ENCODE measurements around the gene IL3RA. TPM values are rescaled to one million over a fixed set of nuclear protein-coding genes. Genes with fewer than 3 reads are reported as not detected.

IL3RA gene
- total RNA-seq, 2 experiments from 2014 or later = not detected

DNA sequence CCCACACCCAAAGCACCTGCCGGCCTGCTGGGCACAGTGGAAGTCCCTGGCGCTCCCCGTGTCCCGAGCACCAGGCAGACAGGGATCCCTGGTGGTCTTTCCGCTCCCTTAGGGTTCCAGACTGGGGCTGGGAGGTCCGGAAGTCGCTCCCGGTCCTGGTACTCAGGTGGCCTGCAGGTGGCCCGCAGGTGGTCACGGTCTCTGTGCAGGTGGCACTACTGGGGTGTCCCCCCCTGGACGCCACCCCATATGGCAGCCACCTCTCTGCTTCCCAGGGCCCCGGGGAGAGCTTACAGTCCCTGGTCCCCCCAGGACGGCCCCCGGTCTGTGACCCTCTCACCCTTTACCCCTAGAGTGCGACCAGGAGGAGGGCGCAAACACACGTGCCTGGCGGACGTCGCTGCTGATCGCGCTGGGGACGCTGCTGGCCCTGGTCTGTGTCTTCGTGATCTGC lies 41.7 kb downstream of the IL3RA start:
- ChIA-PET POLR2A (no interaction called here), CTCF (no interaction called here)

DNA sequence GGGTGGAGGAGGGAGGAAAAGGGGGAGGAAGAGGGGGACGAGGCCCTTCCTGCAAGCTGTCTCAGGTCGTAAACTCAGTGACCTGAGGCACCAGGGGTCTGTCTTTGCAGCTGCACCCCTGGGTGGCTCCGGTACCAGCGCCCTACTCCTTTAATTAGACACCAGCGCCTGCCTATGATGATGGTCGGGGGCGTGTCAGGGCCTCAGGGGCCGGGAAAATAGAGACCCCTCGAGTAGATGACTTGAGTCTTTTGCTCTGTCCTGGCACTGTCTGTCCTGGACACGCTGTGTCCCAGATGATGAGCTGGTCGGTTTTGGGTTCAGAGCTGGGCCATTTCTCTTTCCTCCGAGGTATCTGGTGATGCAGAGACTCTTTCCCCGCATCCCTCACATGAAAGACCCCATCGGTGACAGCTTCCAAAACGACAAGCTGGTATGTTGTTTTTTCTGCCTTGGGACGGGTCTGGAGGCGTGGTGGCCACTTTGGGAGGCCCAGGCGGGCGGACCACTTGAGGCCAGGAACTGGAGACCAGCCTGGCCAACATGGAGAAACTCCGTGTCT lies 44.2 kb downstream of the IL3RA start:
- ChIA-PET CTCF (no interaction called here), POLR2A (no interaction called here)

DNA sequence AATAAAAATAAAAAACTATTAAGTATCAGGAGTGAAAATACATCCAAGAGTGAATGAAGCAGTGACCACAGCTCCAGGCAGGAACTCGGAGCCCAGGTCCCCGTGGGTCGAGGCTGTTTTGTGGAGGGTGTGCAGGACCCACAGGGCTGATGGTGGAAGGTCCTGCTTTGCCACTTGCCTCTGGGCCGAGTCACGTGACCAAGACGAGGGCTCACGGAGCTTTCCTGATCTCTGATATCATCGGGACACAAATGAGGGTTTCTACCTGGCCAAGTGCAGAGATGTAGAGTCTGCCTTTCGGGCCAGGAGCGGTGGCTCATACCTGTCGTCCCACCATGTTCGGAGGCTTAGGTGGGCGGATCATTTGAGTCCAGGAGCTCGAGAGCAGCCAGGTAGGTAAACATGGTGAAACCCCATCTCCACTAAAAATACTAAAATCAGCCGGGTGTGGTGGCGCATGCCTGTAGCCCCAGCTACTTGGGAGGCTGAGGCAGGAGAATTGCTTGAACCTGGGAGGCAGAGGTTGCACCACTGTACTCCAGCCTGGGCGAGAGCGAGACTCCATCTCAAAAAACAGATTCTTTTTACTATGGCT lies 48.2 kb downstream of the IL3RA start:
- CTCF ChIA-PET = no interaction called here
- POLR2A ChIA-PET = no interaction called here

DNA sequence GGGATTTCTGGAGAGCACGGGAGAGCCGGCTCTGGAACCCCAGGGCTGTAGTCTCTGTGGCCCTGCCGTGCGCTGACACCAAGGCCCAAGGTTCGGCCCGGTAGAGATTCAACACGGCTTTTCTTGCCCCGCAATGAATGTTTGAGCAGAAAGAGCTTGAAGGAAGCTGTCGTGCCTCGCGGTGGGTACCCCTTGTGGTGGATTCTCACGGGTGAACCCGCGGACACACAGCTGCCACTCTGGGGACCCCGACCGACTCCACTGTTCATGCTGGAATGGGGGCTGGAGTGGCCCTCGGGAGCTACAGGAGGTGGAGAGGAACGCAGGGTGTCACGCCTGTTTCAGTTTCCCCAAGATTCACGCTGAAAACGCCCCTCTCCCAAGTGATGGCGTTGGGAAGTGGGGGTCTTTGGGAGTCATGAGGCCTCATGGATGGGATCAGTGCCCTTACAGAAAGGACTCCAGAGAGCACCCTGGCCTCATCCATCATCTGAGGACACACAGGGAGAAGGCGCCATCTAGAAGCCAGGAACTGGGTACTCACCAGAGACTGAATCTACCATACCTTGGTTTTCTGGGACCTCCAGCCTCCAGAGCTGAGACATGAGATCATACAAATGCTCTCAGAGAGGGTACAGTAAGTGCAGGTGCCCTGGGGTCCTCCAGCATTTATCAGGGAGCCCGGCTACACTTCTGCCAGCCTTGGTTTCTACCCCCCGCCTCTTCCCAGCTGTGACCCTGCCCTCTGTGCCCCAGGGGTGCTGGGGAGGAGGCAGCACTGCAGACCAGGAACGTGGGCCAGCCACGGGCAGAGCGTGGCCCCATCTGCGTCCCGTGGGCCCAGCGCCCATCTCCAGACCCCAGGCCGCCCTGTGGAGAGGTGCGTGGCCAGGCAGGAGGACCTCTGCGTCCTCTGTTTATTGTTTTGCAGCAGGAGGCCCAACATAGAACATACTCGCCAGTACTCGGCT lies 49.0 kb downstream of the IL3RA start:
- ChIA-PET POLR2A (no interaction called here), CTCF (no interaction called here)

DNA sequence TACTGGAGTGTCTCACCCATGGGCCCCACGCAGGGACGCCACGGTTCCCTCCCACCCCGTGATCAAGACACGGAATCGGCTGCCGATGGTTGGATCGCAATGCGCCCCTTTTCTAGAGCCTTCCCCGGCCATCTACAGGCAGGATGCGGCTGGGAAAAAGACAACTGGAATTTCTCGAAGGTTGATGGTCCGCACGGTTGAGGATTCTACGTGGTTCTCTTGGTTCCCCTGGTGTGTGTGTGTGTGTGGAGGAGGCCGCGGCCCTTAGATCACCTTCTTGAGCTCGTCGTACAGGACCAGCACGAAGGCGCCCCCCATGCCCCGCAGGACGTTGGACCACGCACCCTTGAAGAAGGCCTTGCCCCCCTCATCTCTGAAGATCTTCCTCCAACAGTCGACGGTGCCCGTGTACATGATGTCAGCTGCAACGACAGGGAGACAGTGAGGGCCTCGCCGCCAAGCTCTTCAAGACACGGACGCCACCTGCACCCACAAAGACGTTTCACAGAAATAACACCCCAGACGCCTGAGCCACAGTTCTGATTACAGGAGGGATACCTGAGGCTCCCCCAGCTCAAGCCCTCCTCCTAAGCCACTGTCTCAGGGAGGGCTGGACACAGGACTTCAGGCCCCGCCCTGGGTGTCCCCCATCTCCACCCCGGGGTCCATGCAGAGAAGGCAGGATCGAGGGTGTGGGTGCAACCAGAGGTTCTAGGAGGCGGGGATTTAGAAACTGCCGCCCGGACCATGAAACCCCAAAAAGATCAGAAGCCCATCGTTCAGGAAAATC lies 49.9 kb downstream of the IL3RA start:
- CTCF ChIA-PET = no interaction called here
- POLR2A ChIA-PET = no interaction called here

DNA sequence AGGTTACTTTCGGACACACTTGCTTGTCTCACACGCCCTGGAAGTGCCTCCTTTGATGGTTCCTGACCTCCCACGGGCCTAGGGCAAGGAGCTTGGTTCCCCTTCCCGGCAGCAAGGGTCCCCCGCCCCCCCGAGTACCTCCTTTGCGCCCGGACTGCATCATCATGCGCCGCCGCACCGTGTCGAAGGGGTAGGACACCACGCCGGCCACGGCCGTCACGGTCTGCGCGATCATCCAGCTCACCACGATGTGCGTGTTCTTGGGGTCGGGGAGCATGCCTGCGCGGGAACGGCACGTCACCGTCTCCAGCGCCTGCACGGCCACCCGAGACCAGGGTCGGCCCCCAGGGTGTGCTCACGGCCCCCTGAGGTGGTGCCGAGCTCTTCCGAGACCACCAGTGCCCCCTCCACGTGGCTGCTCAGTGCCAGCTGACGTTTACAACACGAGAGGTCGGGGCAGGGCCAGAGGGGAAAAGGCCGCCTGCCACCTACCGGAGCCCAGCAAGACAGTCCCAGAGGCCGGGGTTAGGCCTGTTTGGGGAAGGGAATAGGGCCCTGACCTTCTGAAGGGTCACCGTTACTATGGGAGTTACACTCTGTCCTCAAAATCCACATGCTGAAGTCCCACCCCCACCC lies 50.7 kb downstream of the IL3RA start:
- POLR2A ChIA-PET = no interaction called here
- CTCF ChIA-PET = no interaction called here

DNA sequence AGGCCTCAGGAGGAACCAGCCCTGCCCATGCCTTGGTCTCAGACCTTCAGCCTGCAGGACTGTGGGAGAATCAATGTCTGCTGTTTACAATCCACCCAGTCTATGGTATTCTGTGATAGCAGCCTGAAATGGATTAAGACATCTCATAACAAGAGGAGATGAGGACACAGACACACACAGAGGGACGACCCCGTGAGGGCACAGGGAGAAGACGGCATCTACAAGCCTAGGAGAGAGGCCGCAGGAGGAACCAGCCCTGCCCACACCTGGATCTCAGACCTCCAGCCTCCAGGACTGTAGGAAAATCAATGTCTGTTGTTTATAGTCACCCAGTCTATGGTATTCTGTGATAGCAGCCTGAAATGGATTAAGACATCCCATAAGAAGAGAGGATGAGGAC lies 52.1 kb downstream of the IL3RA start:
- ChIA-PET POLR2A (no interaction called here), CTCF (no interaction called here)

DNA sequence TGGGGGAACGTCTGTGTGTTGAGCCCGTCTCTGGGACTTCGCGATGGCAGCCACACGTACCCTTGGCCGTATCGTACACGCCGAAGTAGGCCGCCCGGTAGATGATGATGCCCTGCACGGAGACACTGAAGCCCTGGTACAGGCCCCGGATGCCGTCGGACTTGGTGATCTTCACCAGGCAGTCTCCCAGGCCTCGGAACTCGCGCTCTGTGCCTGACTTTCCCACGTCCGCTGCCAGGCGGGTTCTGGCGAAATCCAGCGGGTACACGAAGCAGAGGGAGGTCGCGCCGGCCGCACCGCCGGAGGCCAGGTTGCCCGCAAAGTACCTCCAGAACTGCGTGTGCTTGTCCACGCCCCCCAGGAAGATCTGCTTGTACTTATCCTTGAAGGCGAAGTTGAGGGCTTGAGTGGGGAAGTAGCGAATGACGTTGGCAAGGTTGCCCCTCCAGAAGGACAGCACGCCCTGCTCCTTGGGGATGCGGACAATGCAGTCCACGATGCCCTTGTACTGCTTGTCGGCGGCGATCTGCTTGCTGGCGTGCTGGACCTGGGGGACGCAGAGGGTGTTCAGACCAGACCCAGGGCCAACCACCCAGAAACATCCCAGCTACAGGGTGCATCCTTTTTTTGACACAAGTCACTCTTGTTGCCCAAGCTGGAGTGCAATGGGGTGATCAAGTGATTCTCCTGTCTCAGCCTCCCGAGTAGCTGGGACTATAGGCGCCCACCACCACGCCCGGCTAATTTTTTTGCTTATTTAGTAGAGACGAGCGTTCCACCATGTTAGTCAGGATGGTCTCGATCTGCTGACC lies 52.8 kb downstream of the IL3RA start:
- POLR2A ChIA-PET = no interaction called here

DNA sequence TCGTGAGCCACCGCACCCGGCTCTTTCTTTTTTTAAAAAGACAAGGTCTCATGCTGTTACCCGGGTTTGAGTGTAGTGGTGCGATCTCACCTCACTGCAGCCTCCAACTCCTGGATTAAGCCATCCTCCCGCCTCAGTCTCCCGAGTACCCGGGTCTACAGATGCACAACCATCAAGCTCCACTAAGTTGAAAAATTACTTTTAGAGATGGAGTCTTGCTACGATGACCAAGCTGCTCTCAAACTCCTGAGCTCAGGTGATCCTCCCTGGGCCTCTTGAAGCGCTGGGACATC lies 53.4 kb downstream of the IL3RA start:
- ChIA-PET POLR2A (no interaction called here), CTCF (no interaction called here)

More for the DNA sequence above, 52.8 kb downstream of the IL3RA start:
- CTCF ChIA-PET = no interaction called here

DNA sequence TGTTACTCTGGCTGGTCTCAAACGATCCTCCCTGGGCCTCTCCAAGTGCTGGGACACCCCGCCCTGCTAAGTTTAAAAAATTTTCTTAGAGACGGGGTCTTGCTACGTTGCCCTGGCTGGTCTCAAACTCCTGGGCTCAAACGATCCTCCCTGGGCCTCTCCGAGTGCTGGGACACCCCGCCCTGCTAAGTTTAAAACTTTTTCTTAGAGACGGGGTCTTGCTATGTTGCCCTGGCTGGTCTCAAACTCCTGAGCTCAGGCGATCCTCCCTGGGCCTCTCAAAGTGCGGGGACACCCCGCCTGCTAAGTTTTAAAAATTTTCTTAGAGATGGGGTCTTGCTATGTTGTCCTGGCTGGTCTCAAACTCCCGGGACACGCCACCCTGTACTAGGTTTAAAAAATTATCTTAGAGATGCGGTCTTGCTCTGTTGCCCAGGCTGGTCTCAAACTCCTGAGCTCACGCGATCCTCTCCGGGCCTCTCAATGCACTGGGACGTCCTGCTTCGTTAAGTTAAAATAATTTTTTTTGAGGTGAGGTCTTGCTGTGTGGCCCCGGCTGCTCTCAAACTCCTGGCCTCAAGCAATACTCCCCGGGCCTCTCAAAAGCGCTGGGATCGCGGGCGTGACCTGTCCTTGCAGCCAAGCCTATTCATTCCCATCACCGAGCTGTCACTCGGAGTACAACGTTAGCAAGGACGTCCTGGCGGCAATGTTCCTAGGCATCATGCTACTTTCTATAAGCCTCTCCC lies 54.2 kb downstream of the IL3RA start:
- POLR2A ChIA-PET = no interaction called here
- CTCF ChIA-PET = no interaction called here

DNA sequence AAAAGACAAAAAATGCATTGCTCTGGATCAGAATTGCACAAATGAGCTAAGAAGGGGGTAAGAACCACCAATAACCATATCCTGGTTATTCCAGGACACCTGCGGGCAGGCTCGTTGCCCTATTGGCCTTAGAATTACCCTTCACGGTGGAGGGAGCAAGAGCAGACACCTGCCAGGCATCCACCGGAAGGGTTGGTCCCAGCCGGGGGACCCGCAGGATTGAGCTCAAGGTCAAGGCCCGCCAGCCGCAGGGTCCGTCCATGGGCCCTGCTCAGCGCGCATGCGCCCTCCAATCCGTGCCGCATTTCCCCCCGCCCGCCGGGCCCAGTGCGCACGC lies 54.8 kb downstream of the IL3RA start:
- ChIA-PET POLR2A (no interaction called here), CTCF (no interaction called here)

DNA sequence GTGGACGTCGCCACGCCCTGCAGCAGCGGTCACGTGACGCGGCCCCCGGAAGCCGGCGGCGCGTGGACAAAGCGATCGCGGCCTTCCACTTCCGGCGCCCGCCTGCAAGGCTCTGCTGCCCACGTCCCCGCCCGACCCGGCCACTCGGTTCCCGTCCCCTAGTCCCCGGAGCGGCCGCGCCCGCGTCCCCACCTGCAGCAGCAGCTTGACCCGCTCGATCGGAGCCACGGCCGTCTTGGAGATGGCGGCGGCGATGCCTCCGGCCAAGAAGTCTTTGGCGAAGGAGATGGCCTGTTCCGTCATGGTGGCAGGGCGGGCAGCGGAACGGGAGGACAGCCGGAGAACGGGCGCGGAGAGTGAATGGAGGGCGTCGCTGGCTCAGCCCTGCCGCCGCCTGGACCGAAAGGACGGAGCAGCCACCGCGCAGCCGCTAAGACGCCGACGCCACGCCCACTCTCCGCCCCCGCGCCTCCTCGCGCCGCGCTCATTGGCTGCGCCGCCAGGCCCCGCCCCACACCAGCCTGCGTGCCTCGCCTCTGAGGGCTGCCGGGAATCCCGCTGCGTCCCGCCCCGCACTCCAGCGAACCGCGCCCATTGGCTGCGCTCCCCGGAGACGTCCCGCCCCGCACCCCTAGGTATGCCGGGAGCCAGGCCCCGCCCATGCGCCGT lies 55.3 kb downstream of the IL3RA start, which contains the start of gene SLC25A6:
TSS of gene SLC25A6 (minus strand) at position 407 of the 669 bp plus-strand sequence. CDS start at position 303, 104 bp downstream.
- POLR2A ChIA-PET = no interaction called here

DNA sequence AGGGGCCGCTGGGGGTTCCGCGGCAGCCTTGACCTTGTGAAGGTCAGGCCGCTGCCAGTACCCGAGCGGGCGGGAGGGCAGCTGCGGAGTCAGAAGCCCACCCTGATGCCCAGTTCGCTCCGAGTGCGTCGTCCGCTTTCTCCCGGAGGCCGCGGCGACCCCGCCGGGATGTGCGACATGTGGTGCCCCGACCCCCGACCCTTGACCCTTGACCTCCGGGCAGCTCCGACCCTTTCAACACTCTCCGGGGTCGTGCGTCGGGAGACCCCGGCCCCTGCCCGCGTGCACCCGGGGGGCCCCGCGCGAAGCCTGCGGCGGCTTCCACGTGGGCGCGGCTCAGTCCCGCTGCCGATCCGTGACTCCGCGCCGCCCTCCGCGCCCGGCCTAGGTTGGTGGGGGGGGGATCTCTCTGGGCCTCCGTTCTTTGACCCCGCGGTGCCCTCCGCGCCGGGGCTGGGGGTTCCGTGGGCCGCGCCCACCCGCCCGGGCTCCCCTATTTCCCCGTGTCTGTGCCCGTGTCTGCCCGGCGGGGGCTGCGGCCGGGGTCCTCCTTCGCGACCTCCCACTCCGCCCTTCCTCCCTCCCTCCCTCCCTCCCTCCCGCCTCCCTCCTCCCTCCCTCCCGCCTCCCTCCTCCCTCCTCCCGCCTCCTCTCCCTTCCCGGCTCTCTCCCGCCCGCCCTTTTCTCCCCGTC lies 55.9 kb downstream of the IL3RA start:
- CTCF ChIA-PET = no interaction called here

More for the DNA sequence above, 55.3 kb downstream of the IL3RA start, which contains the start of gene SLC25A6:
- CTCF ChIA-PET = no interaction called here

DNA sequence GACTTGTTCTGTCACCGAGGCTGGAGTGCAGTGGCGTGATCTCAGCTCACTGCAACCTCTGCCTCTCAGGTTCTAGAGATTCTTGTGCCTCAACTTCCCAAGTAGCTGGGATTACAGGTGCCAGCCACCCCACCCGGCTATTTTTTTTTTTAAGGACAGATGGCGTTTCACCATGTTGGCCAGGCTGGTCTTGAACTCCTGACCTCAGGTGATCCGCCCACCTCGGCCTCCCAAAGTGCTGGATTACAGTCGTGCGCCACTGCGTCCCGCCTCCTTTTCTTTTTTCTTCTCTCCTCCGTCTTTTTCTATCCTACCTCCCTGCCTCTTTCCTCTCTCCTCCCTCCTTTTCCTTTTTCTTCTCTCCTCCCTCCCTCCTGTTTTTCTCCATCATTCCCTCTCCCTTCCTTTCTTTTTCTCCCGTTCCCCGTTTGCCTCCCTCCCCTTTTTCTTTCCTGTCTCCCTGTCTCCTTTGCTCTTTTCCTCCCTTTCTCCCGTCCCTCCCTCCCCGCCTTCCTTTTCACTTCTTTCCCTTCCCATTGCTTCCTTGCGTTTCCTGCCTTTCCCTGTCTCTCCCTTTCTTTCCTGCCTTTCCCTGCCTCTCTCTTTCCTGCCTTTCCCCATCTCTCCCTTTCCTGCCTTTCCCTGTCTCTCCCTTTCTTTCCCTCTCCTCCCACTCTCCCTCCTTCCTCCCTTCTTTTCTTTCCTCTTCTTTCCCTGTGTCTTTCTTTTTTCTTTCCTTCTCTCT lies 57.5 kb downstream of the IL3RA start:
- ChIA-PET POLR2A (no interaction called here), CTCF (no interaction called here)

More for the DNA sequence above, 55.9 kb downstream of the IL3RA start:
- POLR2A ChIA-PET = no interaction called here

DNA sequence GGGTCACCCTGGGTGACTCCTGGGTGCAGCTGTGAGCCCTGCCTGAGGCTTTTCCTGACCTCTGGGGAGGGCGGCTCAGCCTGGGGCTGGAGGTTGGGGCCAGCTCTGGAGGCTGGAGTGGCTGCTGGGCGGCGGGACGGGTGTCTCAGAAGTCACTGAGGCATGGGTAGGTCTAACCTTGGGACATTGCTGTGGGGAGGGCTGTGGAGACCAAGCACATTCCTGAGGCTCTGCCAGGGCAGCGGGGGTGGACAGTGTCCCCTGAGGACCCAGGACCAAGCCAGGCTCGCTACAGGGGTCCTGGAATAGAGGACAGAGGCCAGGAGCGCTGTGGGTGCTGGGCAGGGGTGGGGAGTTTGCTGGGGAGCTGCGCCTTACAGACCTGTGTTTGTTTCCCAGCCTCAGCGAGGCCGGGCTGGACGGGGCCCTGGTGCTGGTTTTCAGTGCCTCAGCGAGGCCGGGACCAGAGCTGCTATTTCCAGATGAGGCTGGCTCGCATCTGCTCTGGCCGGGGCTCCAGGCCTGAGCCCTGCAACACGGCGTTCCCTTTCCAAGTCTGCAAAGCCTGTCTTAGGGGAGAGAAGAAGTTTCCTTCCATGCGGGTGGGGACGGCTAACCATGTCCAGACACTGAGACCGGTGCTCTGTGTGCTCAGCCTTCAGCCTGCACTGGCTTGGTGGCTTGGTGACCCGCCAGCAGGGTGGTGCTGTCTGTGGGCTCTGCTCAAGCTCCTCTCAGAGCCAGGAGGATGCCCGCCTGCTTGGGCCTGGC lies 58.3 kb downstream of the IL3RA start:
- CTCF ChIA-PET = no interaction called here
- POLR2A ChIA-PET = no interaction called here

DNA sequence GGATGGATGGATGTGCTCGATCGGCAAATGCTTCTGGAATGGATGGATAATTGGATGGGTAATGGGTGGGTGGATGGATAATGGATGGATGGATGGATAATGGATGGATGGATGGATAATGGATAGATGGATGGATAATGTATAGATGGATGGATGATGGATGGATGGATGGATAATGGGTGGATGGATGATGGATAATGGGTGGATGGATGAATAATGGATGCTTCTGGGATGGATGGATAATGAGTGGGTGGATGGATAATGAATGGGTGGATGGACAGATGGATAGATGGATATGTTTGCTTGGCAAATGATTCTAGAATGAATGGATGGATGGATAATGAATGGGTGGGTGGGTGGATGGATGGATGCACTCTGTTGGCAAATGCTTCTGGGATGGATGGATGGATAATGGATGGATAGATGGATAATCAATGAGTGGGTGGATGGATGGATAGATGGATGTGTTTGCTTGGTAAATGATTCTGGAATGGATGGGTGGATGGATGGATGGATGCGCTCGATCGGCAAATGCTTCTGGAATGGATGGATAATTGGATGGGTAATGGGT lies 59.1 kb downstream of the IL3RA start:
- ChIA-PET CTCF (no interaction called here), POLR2A (no interaction called here)

All from activated CD8-positive, alpha-beta memory T cell treated with anti-CD3 and anti-CD28 coated beads for 36 hours (primary cell).